AG09319 (cell line): ENCODE results near the gene CBX2.

Experiments used
- DNase-seq: peaks from one replicate; pipeline ENCODE4 v3.0.0-alpha.2; 2010; ENCODE audit warnings: low read depth; ENCODE audit errors: extremely low read depth
- CTCF ChIP-seq: IDR thresholded peaks from 2 replicates; pipeline ENCODE4 v1.5.1; 2011; ENCODE audit warnings: low read depth, mild to moderate bottlenecking, inconsistent platforms, low read length, moderate library complexity

The CBX2 gene

GRCh38 chr17:79796763-79797491 is 19.0 kb downstream of the CBX2 start, which contains the start of gene CBX8:
Gene CBX8, minus strand, starts transcription at chr17:79797077. Its CDS starts 79 bp downstream, at chr17:79796998.
- TF ChIP-seq CTCF = no peak
- DNase-seq = peak; percentile 99

GRCh38 chr17:79797492-79798298 is 19.7 kb downstream of the CBX2 start:
- no peak for TF ChIP-seq CTCF
- DNase-seq = no peak

- no peak for TF ChIP-seq CTCF
- DNase-seq = no peak
These were observed 20.6 kb downstream of the CBX2 start for GRCh38 chr17:79798299-79799173.

DNA sequence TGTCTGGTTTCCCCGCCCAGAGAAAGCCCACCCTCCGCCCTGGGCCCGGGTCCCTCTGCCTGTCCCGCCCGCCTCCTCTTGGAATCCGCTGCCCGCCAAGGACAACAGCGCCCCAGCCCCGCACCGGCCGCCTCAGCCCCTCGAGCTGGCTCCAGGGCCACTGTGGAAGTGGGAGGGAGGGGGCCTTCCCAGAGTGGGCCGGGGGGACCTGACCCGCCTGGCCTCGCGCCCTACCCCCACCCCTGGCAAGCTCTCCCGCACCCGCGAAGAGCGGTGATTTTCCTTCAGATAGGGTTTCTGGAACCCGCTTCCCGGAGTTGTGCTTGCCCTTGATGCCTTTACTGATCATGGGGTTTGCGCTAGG is 21.2 kb downstream of the CBX2 start:
- DNase-seq = no peak
- TF ChIP-seq CTCF = no peak

DNA sequence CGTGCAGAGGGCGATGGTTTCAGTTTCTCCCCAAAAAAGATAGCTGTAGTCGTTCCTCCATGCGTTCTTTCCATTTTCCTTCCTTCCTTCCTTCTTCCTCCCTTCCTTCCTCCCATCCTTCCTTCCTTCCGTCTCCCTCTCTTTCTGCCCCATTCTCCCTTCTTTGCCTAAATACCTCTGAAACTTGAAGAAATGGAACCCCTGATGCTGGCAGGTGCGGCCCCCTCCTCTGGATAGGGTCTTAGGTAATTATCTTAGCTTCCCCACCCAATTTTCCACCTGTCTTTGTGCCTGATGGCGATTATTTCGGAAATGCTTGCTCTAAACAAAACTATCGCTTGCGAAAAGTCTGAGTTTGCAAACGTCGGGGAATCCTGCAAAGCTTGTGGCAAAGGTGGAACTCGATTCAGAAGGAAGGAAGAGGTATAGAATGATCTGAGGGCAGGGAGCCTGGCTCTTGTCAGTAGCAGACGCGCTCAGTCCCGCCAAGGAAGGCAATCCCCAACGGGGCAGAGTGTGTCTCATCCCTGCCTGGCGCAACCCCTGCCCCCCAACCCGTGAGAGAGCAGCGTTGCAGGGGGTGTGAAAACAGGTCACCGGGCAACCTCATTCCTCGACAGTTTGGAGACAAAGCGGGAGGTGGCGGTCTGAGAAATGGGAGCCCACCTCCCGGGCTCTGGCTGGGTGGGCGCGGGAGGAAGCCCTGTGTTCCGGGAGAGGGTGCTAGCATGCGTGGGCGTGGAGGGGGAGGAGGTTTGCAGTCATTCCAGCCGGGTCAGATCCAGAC is 21.8 kb downstream of the CBX2 start:
- no peak for DNase-seq
- TF ChIP-seq CTCF = no peak

GRCh38 chr17:79800325-79801155 is 22.6 kb downstream of the CBX2 start:
- no peak for TF ChIP-seq CTCF
- no peak for DNase-seq
